Measurements from ENCODE around the gene PPM1A.

Gene PPM1A

GRCh38 chr14:60323199-60323896, 74.3 kb downstream of the PPM1A start:
- DNase-seq (ENCODE audit: low spot score), result no peak

DNA sequence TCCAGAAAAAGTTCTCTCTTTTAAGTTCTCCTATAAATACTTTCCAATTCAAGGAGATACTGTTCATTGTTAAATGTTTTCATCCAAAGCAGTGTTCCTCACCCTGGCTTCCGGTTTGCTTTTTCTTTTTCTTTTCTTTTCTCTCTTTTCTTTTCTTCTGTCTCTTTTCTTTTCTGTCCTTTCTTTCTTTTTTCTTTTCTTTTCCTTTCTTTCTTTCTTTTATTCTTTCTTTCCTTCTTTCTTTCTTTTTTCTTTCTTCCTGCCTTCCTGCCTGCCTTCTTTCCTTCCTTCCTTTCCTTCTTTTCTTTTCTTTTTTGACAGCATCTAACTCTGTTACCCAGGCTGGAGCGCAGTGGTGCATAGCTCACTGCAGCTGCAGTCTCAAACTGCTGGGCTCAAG, 75.8 kb downstream of the PPM1A start:
- DNase-seq (ENCODE audit: low spot score), result no peak

- no peak for DNase-seq (ENCODE audit: low spot score)
These were observed 77.3 kb downstream of the PPM1A start for GRCh38 chr14:60326274-60326673.

- DNase-seq (ENCODE audit: low spot score), result peak; percentile 42
These were observed 78.7 kb downstream of the PPM1A start for GRCh38 chr14:60327447-60328331.

DNA sequence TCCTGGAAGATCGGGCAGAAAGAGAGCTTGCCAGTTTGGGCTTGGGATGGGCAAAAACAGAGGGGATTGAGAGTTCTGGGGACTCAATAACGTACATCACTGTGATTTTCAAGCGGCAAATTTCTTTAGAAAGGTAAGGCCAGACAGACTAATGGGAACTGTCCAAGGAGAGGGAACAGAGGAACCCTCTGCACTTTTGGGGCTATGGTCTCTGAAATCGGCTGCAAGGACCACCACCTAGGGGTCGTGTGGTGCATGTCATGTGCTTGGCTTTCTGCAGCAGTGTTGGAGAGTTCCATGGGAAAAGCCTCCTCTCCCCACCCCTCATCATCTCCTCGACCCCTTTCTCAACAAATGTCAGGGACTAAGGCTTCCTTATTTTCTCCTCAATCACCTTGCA, 79.6 kb downstream of the PPM1A start:
- DNase-seq (ENCODE audit: low spot score), result no peak

- DNase-seq (ENCODE audit: low spot score), result no peak
These were observed 80.3 kb downstream of the PPM1A start for GRCh38 chr14:60329274-60329673.

DNA sequence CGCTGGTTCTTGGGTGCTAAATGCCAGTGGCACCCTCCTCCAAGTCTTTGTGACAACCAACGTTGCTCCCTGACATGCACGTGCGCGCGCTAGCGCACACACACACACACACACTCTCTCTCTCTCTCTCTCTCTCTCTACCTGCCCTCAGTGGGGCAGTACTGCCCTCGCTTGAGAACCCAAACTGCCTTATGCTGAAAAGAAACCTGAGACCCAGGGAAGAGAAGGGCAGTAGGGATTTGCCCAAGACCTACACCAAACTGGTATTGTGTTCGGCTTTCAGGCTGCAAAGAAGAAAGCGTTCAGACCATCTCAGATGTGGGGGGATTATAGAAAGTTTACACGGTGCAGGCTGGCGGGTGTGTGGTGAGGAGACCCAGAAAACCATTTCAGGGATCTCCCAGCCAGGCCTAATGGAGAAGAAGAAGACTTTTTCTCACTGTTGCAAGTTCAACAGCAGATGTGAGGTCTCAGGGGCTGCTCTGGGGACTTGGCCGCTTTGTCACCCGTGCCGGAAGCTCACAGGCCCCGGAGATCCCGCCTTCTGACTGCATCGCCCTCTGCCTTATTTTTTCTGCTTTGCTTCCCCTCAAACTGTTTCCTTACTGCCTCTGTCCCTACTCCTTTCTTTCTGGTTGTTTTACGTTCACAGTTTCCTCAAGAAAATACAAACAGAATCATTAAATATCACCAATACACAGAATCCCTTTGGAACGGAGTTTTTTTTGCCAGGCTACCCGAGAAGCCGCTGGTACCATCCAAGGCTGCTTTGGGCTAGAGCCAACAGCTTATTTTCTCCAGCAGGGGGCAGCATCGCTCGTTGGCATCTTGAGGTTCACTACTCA, 82.4 kb downstream of the PPM1A start:
- peak; percentile 81 for DNase-seq (ENCODE audit: low spot score)

GRCh38 chr14:60332046-60332399, 83.0 kb downstream of the PPM1A start:
- no peak for DNase-seq (ENCODE audit: low spot score)

- DNase-seq (ENCODE audit: low spot score), result no peak
These were observed 83.8 kb downstream of the PPM1A start for GRCh38 chr14:60332869-60333268.

DNA sequence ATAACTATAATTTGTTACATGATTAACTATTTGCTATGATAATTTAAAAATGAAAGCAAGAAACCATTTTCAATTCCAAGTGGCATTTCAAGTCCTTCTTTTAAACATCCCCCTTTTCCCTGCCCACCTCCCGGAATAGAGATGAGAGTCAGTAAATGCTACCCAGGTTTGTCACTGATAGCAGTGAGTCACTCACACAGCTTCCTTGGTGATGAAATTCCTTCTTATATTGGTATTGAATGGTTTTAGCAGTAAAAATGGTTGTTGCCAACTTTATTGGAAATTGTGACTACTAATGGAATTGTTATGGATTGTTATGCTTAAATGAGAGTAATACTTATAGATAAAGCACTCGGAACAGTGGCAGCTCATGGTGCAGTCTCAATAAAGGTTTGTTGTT, 90.5 kb downstream of the PPM1A start:
- no peak for DNase-seq (ENCODE audit: low spot score)

DNA sequence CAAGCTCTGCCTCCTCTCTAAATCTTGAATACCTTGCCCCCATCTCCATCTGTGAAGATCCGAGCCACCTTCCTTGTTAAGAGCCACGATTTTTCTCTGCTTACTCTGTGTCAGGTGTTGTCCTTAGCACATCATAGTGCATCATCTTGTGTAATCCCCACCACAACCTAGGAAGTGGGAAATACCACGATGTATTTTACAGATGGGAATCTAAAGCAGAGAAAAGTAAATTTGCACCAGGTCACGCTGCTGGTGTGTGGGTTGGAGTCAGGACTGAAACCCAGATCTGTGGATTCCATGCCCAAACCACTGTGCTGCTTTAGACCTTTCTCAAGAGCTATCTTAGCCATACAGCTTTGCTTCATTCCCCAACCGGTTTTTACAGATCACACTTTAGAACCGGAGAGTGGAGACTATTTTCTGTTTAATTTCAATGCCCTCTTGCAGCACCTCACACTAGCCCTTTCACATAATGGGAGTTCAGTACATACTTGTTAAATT, 94.6 kb downstream of the PPM1A start:
- DNase-seq (ENCODE audit: low spot score), result no peak

DNA sequence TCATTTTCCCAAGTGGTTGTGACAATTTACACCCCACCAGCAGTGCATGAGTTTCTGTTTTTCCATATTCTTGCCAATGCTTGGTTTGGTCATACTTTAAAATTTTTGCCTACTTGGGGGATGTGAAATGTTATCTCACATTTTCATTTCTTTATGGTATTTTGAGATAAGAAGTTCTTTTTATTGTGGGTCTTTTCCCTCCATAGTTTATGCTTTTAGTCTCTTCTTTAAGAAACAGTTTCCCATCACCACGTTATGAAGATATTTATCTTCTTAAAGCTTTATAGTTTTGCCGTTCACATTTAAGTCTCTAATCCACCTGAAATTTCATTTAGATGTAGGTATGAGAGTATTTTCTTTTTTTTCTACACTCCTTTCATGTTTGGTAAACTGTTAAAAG, 95.7 kb downstream of the PPM1A start:
- DNase-seq (ENCODE audit: low spot score), result no peak

- no peak for DNase-seq (ENCODE audit: low spot score)
These were observed 97.7 kb downstream of the PPM1A start for GRCh38 chr14:60346706-60347105.

- no peak for DNase-seq (ENCODE audit: low spot score)
These were observed 99.2 kb downstream of the PPM1A start for GRCh38 chr14:60348211-60348610.
